GM12801 (cell line): ENCODE data around the gene SLC25A17.

Source experiments
- CTCF ChIP-seq: IDR thresholded peaks from one replicate; pipeline ENCODE4 v1.5.1; 2011; ENCODE audit warnings: control low read depth; ENCODE audit not compliant: insufficient read length; ENCODE audit errors: extremely low read depth

The SLC25A17 gene

GRCh38 chr22:40732999-40733292 lies 86.2 kb downstream of the SLC25A17 start:
- TF ChIP-seq CTCF: no peak

DNA sequence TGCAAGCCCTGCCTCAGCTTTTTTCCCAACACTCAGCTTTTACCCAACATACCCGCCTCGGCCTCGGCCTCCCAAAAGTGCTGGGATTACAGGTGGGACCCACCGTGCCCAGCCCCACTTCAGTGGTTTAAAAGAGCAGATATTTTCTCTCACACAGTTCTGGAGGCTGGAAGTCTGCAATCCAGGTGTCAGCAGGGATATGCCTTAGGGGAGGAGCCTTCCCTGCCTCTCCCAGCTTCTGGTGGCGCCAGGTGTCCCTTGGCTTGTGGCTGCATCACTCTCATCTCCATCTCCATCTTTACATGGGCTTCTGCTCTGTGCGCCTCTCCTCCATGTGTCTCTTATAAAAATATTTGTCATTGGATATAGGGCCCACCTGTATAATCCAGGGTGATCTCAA lies 89.9 kb downstream of the SLC25A17 start:
- TF ChIP-seq CTCF: no peak

- TF ChIP-seq CTCF: no peak
These were observed 90.4 kb downstream of the SLC25A17 start for GRCh38 chr22:40728731-40729189.

- TF ChIP-seq CTCF: no peak
These were observed 91.1 kb downstream of the SLC25A17 start for GRCh38 chr22:40727964-40728615.

- no peak for TF ChIP-seq CTCF
These were observed 91.8 kb downstream of the SLC25A17 start for GRCh38 chr22:40727070-40727963.

DNA sequence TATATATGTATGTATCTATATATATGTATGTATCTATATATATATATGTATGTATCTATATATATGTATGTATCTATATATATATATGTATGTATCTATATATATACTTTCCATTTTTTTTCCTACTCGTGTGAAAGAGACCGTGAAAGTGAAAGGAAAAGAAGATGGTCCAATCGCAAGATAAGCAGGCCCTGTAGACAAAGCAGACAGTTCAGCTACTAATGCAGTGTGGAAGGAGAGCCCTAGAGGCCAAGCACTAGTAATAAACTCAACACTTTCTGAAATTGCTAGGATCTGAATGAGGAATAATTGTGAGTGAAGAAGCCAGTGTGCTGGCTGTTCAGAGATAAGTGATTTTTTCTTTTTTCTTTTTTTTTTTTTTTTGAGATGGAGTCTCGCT lies 92.6 kb downstream of the SLC25A17 start:
- TF ChIP-seq CTCF: no peak

DNA sequence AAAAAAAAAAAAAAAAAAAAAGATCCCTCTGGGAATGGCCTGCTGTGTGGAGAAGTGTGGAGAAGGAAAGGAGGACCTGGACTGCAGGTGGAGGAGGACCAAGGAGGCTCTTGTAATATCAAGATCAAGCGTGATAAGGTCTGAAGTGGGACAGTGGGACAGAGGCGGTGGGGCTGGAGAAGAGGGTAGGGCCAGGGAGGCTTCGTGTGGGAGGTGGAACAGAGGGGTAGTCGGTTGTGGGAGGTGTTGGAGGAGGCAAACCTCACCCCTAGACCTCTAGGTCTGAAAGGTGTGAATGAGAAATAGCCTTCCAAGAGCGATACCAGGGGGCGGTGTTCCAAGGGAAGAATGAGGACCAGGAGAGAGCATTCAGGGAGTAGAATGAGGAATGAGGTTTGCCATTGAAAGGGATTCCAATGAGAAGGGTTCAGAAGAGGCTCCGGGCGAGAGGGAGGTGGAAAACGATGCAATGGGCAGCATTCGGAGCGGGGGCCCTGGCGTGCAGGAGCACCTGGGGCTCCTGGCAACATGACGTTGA lies 95.7 kb downstream of the SLC25A17 start:
- TF ChIP-seq CTCF: no peak
